ENCODE measurements around the gene PBRM1.

Gene PBRM1

DNA sequence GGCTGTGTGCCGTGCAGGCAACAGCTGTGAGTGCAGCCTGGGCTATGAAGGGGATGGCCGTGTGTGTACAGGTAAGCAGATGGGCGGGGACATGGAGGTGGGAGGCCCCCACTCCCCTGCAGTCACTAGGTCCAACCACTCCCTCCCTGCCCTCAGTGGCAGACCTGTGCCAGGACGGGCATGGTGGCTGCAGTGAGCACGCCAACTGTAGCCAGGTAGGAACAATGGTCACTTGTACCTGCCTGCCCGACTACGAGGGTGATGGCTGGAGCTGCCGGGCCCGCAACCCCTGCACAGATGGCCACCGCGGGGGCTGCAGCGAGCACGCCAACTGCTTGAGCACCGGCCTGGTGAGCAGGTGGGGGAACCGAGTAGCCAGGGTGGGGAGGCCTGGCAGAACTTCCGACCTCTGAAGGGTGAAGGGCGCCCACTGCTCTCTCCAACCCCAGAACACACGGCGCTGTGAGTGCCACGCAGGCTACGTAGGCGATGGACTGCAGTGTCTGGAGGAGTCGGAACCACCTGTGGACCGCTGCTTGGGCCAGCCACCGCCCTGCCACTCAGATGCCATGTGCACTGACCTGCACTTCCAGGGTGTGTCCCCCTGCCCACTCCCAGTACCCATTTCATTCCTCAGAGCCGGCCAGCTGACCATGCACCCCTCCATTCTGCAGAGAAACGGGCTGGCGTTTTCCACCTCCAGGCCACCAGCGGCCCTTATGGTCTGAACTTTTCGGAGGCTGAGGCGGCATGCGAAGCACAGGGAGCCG, 163.6 kb downstream of the PBRM1 start:
- DNase-seq: no peak

DNA sequence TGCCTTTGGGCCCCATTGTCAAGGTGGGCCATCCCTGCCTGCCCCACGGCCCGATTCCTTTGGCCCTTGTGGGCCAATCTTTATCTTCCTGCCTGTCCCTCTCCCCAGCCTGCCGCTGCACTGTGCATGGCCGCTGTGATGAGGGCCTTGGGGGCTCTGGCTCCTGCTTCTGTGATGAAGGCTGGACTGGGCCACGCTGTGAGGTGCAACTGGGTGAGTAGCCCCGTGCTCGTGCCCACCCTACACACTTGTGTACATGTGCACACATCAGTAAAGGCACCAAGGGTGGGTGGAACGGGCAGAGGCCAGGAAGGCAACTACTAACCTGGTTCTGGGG, 164.3 kb downstream of the PBRM1 start:
- no peak for DNase-seq

DNA sequence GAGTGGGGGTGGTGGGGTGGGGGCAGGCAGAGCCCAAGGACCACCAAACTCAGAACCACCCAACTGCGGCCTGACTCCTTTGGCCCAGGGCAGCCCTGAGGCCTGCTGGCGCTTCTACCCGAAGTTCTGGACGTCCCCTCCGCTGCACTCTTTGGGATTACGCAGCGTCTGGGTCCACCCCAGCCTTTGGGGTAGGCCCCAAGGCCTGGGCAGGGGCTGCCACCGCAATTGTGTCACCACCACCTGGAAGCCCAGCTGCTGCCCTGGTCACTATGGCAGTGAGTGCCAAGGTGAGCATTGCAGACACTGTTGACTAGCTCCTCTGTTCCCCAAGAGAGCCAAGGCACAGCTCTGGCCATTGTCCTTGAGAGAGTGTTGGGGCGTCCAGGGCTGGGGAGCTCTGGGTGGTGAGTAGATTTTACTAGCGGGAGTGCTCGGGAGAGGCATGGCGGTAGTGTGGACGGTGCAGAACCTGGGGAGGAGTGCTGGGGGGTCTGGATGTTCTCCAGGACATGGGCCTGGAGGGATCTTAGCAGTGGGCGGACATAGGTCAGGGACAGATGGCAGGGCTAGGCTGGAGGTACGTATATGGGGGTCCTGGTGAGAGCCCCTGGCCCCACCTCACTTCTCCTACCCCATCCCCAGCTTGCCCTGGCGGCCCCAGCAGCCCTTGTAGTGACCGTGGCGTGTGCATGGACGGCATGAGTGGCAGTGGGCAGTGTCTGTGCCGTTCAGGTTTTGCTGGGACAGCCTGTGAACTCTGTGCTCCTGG, 164.8 kb downstream of the PBRM1 start:
- DNase-seq: no peak

DNA sequence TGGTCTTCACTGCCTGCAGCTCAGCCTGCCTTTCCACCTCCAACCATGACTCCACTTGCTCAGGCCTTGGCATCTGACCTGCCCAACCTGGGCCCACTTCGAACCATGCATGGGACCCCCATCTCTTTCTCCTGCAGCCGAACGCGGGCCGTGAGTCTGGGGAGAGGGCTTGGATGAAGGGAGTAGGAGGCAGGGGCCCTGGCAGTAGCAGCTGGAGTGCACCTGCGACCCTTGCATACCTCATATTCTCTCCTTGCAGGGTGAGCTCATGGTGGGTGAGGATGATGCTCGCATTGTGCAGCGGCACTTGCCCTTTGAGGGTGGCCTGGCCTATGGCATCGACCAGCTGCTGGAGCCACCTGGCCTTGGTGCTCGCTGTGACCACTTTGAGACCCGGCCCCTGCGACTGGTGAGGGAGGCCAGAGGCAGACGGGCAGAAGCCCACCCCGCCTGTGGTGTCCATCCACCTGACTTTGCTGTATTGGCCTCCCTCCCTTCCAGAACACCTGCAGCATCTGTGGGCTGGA, 165.5 kb downstream of the PBRM1 start:
- DNase-seq: no peak

DNA sequence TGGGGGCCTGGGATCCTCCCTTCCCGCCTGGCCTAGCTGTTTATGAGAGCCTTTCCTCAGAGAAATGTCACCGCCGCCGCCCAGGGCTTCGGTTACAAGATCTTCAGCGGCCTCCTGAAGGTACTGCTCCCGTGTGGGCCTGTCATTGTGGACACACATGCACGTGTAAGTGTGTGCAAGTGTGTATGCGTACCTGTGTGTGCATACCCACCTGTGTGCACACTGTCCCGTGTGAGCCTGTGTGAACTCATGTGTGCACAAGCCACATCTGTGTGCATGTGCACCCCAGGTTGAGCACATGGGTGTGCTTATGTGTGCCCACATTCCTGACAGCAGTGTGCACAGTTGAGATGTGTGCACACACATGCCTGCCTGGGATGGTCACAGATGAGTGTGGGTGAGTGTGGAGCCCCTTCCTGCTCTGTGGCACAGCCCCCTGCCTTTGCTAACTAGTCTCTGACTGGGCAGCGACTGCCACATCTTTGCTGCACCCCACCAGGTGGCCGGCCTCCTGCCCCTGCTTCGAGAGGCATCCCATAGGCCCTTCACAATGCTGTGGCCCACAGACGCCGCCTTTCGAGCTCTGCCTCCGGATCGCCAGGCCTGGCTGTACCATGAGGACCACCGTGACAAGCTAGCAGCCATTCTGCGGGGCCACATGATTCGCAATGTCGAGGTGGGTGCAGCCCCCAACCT, 166.1 kb downstream of the PBRM1 start:
- no peak for DNase-seq

DNA sequence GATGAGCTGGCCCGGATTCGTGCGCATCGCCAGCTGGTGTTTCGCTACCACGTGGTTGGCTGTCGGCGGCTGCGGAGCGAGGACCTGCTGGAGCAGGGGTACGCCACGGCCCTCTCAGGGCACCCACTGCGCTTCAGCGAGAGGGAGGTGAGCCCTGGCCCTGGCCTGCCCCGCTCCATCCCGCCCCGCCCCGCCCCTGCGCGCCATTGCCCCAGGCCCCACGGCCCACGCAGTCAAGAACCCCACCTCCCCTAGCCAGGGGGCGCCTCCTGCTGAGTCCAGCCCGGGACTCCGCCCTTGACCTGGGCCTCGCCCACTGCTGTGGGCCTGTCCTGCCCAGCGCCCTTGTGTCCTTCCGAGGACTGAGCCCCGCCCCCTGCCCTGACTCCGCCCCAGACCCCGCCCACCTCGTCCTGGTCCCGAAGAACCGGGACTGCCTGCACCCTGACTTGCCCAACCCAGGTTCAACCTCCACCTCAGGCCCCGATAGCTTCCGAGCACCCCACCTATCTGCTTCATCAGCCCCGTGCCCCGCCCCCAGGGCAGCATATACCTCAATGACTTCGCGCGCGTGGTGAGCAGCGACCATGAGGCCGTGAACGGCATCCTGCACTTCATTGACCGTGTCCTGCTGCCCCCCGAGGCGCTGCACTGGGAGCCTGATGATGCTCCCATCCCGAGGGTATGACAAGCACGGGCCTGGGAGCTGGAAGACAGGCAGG, 166.8 kb downstream of the PBRM1 start:
- DNase-seq: no peak

DNA sequence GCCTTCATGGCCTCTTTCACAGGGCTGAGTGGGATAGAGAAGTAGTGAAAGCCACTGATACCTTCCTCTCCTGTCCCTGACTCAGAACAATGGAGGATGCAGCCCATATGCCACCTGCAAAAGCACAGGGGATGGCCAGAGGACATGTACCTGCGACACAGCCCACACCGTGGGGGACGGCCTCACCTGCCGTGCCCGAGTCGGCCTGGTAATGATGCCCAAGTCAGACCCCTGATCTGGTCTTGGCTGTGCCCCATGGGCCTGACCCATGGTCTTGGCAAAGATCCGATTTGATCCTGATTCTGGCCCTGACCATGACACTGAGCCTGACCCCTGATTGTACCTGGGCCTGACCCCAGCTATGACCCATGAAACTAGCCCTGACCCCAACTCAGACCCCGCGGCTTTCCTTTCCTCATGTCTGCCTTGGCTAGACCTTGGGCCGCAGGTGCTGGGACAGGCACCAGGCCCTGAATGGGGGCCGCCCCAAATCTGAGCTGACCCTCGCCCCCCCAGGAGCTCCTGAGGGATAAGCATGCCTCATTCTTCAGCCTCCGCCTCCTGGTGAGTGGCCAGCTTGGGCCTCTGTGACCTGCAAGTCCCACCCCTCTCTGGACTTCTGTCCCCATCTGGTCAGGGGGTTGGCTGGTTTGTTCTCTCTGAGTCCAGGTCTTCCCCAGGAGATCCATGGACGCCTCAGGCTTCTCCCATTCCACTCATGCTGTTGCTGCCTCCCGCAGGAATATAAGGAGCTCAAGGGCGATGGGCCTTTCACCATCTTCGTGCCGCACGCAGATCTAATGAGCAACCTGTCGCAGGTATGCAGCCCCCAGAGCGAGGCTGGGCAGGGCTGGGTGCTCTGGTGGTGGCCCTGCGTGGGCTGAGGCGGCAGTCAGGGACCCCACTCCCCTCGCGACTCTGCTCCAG, 167.7 kb downstream of the PBRM1 start:
- DNase-seq: no peak

DNA sequence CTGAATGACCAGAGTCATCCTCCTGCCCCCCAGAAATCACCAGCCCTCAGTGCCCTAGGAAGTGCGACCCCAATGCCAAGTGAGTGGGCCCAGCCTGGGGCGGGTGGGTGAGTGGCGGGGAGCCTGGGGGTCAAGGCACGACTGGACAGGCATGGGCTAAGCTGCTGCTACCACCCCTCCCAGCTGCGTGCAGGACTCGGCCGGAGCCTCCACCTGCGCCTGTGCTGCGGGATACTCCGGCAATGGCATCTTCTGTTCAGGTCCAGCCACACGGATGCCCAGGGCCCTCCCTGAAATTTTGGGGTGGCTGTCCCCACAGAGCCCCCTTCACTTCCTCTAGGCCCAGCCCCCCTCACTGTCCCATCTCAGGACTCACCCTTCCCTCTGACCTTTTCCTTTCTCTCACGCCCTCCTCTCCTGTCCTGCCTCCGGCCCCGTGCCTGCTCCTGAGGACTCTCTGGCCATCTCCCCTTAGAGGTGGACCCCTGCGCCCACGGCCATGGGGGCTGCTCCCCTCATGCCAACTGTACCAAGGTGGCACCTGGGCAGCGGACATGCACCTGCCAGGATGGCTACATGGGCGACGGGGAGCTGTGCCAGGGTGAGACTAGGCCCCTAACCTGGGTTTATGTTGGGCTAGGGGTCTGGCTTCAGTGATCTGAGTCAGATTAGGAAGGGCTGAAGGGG, 169.1 kb downstream of the PBRM1 start:
- no peak for DNase-seq

DNA sequence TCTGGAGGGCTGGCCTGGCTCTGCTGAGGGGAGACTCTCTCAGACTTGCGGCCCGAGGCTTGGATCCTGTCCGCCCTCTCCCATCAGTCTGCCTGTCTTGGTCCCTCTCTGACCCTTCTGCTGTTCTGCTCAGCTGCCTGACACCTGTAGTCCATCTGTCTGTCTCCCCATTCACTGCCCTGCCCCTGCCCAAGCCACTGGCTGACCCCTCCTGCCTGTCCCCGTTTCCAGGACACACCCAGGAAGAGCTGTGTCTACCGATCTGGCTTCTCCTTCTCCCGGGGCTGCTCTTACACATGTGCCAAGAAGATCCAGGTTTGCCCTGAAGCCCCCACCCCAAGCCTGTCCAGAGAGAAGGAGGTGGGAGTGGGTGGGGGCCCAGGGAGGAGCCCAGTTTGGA, 170.5 kb downstream of the PBRM1 start:
- DNase-seq: no peak

DNA sequence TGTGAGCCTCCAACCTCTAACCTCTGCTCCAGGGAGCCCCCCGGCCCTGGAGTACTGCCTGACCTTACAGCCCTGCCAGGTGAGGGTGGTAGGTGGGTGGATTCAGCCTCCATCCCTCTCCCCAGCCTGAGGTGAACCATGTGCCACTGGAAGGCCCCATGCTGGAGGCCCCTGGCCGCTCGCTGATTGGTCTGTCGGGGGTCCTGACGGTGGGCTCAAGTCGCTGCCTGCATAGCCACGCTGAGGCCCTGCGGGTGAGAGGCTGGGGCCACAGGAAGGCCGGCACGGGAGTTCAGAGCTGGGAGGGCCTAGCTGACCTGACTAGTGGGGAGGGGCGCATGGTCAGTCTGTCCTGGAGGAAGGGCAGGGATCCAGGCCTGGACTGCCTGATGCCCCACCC, 171.1 kb downstream of the PBRM1 start:
- no peak for DNase-seq

DNA sequence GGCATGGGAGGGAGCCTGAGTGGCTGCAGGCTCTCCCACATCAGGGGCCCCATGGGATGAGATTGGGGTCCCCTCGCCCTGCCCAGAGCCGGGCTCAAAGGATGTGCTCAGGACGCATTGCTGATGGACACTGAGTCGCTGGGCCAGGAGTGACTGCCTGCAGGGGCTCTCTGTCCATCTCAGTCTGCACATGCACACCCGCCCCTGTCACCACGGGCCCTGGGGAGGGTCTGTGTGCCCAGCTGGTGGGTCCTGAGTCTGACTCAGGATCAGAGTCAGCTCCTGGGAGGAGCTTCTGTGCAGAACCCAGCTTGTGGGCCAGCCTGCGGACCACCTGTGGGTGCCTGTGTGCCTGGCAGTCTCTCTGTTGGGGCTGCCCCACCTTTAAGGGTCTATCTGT, 172.4 kb downstream of the PBRM1 start:
- DNase-seq: no peak

DNA sequence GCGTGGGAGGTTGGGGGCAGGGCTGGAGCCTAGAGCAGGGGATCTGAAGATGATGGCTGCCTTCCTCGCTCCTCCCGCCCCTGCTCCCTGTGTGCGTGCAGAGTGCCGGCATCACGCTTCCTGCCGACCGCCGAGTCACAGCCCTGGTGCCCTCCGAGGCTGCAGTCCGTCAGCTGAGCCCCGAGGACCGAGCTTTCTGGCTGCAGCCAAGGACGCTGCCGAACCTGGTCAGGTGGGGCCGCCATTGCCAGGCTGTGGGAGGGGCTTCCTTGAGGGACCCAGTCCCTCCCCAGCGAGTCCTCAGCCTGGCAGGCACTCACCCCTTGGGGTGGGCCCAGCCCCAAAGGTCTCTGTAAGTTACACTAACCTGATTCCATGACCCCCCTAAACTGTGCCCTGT, 173.0 kb downstream of the PBRM1 start:
- no peak for DNase-seq

DNA sequence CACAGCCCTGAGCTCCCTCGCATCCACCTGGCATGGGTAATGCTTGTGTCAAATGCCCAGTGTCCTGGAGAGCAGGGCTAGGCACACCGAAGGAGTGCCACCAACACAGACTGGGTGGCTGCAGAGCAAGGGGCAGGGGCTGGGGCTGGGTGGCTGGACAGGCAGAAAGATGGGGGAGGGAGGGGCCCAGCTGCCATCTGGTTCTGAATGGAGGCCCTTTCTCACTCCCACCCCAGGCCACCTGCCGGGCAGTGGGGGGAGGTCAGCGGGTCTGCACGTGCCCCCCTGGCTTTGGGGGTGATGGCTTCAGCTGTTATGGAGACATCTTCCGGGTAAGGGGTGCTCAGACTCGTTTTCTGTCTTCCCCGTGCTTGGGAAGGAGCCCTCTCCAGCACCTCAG, 173.6 kb downstream of the PBRM1 start:
- DNase-seq: no peak

DNA sequence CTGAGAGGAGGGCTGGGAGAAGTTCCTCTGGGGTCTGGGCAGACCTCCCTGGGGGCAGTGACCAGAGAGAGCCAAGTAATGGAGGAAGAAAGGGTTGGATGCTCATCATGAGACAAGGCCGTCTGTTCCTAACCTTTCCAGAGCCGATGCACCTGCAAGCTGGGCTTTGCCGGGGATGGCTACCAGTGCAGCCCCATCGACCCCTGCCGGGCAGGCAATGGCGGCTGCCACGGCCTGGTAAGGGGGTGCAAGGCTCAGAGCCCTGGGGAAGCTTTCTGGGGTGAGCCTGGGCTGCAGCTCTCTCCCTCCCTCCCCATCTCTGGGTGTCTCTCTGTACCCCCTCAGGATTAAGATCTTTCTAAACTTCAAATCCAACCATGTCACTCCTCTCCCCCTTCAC, 174.2 kb downstream of the PBRM1 start:
- DNase-seq: no peak

DNA sequence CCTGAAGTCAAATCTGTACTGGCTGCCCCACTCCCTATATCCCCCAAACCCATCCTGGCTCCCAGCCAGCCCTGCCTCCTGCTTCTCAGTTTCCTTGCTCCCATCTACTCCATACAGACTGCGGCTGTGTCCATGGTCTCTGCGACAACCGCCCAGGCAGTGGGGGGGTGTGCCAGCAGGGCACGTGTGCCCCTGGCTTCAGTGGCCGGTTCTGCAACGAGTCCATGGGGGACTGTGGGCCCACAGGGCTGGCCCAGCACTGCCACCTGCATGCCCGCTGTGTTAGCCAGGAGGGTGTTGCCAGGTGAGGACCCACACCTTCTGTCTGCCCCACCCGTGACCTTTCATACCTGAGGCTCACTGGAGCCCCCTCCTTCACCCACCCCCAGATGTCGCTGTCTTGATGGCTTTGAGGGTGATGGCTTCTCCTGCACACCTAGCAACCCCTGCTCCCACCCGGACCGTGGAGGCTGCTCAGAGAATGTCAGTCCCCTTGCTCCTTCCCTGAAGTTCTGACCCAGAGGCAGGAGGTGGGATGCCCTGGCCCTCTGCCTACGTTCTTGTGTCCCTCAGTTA, 175.9 kb downstream of the PBRM1 start:
- no peak for DNase-seq

DNA sequence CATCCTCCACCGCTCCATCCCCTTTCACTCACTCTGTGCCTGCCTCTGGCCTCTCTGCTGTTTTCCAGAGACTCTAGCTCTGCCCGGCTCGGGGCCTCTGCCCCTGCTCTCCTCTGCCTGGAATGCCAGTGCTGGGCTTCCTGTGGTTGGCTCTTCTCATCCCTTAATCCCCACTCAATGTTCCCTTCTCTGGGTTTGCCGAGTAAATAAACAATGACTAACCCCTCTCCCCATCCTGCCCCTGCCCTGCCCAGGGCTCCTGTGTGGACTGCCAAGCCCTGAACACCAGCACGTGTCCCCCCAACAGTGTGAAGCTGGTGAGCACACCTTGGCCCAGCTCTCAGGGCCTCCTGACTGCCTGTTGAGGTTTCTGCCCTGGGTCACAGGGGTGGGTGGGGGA, 178.4 kb downstream of the PBRM1 start:
- no peak for DNase-seq

DNA sequence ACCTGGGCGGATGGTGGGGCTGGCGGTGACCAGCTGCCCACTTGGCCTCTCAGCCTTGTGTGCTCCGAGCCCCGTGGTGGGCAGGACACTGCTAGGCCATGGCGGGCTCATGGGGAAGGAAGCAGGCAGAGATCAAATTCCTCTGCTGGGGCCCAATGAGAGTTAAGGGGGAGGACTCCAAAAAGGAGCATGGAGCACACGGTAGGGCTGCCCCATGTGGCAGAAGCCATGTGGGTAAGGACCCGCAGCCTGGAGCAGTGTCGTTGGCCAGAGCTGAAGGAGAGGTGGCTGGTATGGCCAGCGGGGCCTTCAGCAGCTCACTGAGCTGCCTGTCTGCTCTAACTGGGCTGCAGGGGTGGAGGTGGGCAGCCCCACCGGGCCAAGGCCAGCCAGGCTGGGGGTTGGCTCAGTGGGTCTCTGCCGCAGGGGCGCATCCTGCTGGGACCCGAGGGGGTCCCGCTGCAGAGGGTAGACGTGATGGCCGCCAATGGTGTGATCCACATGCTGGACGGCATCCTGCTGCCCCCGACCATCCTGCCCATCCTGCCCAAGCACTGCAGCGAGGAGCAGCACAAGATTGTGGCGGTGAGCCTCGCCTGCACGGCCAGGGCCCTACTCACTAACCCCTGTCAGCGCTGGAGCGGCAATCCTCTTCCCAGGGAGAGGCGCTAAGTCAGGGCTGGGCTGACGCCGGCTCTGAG, 179.3 kb downstream of the PBRM1 start:
- no peak for DNase-seq

DNA sequence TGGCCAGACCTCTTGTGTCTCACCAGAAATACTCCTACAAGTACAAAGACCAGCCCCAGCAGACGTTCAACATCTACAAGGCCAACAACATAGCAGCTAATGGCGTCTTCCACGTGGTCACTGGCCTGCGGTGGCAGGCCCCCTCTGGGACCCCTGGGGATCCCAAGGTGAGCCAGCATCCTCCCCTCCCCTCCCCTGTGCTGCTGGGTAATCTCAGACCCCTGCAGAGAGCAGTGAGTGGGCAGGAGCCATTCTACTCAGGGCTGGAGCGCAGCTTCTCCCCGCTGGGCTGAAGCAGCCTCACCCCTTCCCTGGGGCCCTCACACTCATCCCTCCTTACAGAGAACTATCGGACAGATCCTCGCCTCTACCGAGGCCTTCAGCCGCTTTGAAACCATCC, 180.7 kb downstream of the PBRM1 start:
- no peak for DNase-seq

DNA sequence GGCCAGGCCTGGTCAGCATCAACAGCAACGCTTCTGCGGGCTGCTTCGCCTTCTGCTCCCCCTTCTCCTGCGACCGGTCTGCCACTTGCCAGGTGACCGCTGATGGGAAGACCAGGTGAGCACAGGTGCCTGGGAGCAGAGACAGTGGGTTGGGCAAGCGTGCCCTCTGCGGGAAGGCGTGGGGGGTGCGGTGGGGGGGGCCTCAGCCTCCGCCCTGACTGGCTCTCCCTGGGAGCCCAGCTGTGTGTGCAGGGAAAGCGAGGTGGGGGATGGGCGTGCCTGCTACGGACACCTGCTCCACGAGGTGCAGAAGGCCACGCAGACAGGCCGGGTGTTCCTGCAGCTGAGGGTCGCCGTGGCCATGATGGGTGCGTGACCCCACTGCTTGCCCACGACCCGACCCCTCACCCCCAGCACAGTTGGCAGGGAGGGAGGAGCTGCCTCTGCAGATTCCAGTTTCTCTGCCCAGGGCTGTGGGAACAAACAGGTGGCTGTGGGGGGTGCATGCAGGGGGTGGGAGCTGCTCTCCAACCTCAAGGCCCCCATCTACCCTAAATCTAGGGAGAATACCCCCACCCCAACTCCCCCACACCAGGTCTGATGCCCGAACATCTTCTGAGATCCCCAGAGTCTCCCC, 181.8 kb downstream of the PBRM1 start:
- DNase-seq: no peak

DNA sequence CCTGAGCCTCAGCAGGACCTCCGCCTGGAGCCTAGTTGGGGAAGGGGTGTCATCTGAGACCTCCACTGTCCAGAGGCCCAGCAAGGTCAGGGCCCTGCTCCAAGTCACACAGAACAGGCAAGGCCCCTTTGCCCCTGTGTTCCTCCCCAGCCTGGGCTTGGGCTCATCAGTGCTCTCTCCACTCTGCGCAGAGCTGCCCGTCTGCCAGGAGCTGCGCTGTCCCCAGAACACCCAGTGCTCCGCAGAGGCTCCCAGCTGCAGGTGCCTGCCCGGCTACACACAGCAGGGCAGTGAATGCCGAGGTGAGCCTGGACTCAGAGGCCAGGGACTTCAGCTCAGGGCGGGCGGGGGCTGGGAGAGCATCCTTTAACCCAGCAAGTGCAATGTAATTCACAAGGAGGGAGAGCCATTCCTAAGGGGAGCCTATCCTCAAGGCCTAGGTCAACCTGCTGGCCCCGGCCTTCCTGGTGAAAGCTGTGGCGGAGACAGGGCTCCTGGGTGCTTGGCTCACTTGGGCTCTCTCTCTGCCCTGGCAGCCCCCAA, 182.8 kb downstream of the PBRM1 start:
- DNase-seq: no peak
